GM18502 (cell line): ENCODE data around the gene SLC19A3.

ENCODE experiments used
- ATAC-seq: cut with Tn5 transposase; IDR thresholded peaks from one replicate; pipeline ENCODE4 v1.9.1; 2021; ENCODE audit warnings: mild to moderate bottlenecking; ENCODE audit not compliant: unreplicated experiment, poor library complexity

Gene SLC19A3

GRCh38 chr2:227643990-227644551 is 73.8 kb downstream of the SLC19A3 start:
- ATAC-seq = no peak

GRCh38 chr2:227642656-227643055 is 75.2 kb downstream of the SLC19A3 start:
- ATAC-seq = no peak

GRCh38 chr2:227634201-227634600 is 83.6 kb downstream of the SLC19A3 start:
- ATAC-seq = no peak
